Smooth muscle cell (in vitro differentiated cells): ENCODE measurements around the gene HRH3. TPM values are rescaled to one million over a fixed set of nuclear protein-coding genes. Genes with fewer than 3 reads are reported as not detected.

Experiments
- DNase-seq: peaks from one replicate; lab custom pipeline; 2025; ENCODE audit not compliant: unreplicated experiment; lab: John Stamatoyannopoulos, UW
- H2AFZ ChIP-seq: fragments of 200-600 bp; sonication (generic); 2 replicates; pipeline ENCODE4 v1.6.0; 2016; ENCODE audit warnings: antibody characterized with exemption, low read depth, mild to moderate bottlenecking
- H3F3A ChIP-seq: fragments of 200-600 bp; sonication (generic); 2 replicates; pipeline ENCODE4 v1.6.0; 2017; ENCODE audit warnings: antibody characterized with exemption, low read depth
- H3K27ac ChIP-seq: fragments of 200-600 bp; sonication (generic); 2 replicates; pipeline ENCODE4 v1.5.1; 2016; ENCODE audit warnings: low read depth, mild to moderate bottlenecking
- H3K27me3 ChIP-seq: fragments of 200-600 bp; sonication (generic); 2 replicates; pipeline ENCODE4 v1.6.1; 2016; ENCODE audit warnings: low read depth, mild to moderate bottlenecking
- H3K36me3 ChIP-seq: fragments of 200-600 bp; sonication (generic); 2 replicates; pipeline ENCODE4 v1.5.1; 2016; ENCODE audit warnings: low read depth
- H3K4me1 ChIP-seq: fragments of 200-600 bp; sonication (generic); 2 replicates; pipeline ENCODE4 v1.5.1; 2016; ENCODE audit warnings: low read depth
- H3K4me2 ChIP-seq: fragments of 200-600 bp; sonication (generic); 2 replicates; pipeline ENCODE4 v1.6.0; 2016; ENCODE audit warnings: mild to moderate bottlenecking
- H3K4me3 ChIP-seq: fragments of 200-600 bp; sonication (generic); 2 replicates; pipeline ENCODE4 v1.5.1; 2016; ENCODE audit warnings: mild to moderate bottlenecking
- H3K79me2 ChIP-seq: fragments of 200-600 bp; sonication (generic); 2 replicates; pipeline ENCODE4 v1.6.0; 2016; ENCODE audit warnings: low read depth, mild to moderate bottlenecking
- H3K9ac ChIP-seq: fragments of 200-600 bp; sonication (generic); 2 replicates; pipeline ENCODE4 v1.6.0; 2016; ENCODE audit warnings: low read depth
- H3K9me3 ChIP-seq: fragments of 200-600 bp; sonication (generic); replicated peaks from 2 replicates; pipeline ENCODE4 v1.5.1; 2016; ENCODE audit warnings: low read depth
- H4K20me1 ChIP-seq: fragments of 200-600 bp; sonication (generic); 2 replicates; pipeline ENCODE4 v1.6.0; 2016; ENCODE audit warnings: low read depth
- CTCF ChIP-seq: fragments of 200-600 bp; sonication (generic); IDR thresholded peaks from 2 replicates; pipeline ENCODE4 v1.5.1; 2017; ENCODE audit warnings: borderline replicate concordance, mild to moderate bottlenecking, antibody characterized with exemption; ENCODE audit not compliant: insufficient read depth, poor library complexity, severe bottlenecking
- WGBS: methylation state at CpG from one replicate; pipeline ENCODE4 v1.1.7; 2016; ENCODE audit warnings: low lambda C conversion rate; 5-methylcytosine and 5-hydroxymethylcytosine counted together
- polyA plus RNA-seq: library from polyadenylated mRNA; unstranded; fragments of >200 nt; fragmentation: Nextera tagmentation; extraction: Ambion mirVana; gene quantifications from 2 replicates; pipeline ENCODE4 v1.2.1, GENCODE V29; 2016
- total RNA-seq: library from RNA; depleted of rRNA; stranded (reverse); fragments of >200 nt; gene quantifications from 2 replicates; pipeline ENCODE4 v1.2.3, GENCODE V29; 2014

HRH3 gene
- total and polyA plus RNA-seq, 2 experiments from 2014 or later: not detected

- Histone ChIP-seq H2AFZ (no peak overlapping the region), H3K9me3 (no peaks in the 10 kb centered on the region), H3K27me3 (no peaks in the 10 kb centered on the region), H3K27ac (no peak overlapping the region), H3K4me3 (no peak overlapping the region), H4K20me1 (no peaks in the 10 kb centered on the region), H3F3A (no peaks in the 10 kb centered on the region), H3K36me3 (no peaks in the 10 kb centered on the region), H3K79me2 (no peaks in the 10 kb centered on the region), H3K9ac (no peak overlapping the region), H3K4me2 (no peak overlapping the region), H3K4me1 (no peaks in the 10 kb centered on the region)
- WGBS: 95% methylated on average over 6 of the region's 6 CpGs
- TF ChIP-seq CTCF: no peak
- DNase-seq: no peak
These were observed 52.6 kb downstream of the HRH3 start for GRCh38 chr20:62167474-62167873.

- peaks cover 3% of the 10 kb centered on the region for H4K20me1 ChIP-seq
- H3K27ac ChIP-seq: no peak overlapping the region
- no peaks in the 10 kb centered on the region for H3F3A ChIP-seq
- H3K36me3 ChIP-seq: no peaks in the 10 kb centered on the region
- no peak overlapping the region for H3K4me2 ChIP-seq
- no peak overlapping the region for H2AFZ ChIP-seq
- DNase-seq: no peak
- no peak for TF ChIP-seq CTCF
- no peaks in the 10 kb centered on the region for H3K79me2 ChIP-seq
- H3K9me3 ChIP-seq: no peaks in the 10 kb centered on the region
- no peak overlapping the region for H3K4me3 ChIP-seq
- 92% methylated on average over 25 of the region's 25 CpGs for WGBS
- H3K9ac ChIP-seq: no peak overlapping the region
- H3K27me3 ChIP-seq: no peaks in the 10 kb centered on the region
- H3K4me1 ChIP-seq: no peaks in the 10 kb centered on the region
These were observed 54.2 kb downstream of the HRH3 start for GRCh38 chr20:62165762-62166399.

Other genes starting within 250 kb of the HRH3 start
- 7.4 and 8.5 TPM in 2 replicates for gene TAF4, start 154.4 kb downstream of the HRH3 start, total RNA-seq
- 0.67 and 0.96 TPM in 2 replicates for gene TAF4, start 154.4 kb downstream of the HRH3 start, polyA plus RNA-seq
- gene LSM14B, start 97.8 kb downstream of the HRH3 start, total RNA-seq: 21.5 and 22.7 TPM in 2 replicates
- 4.9 and 5.6 TPM in 2 replicates for gene LSM14B, start 97.8 kb downstream of the HRH3 start, polyA plus RNA-seq
- gene PSMA7, start 76.9 kb downstream of the HRH3 start, total RNA-seq: 297 and 376 TPM in 2 replicates
- gene PSMA7, start 76.9 kb downstream of the HRH3 start, polyA plus RNA-seq: 461 and 473 TPM in 2 replicates
- 10.1 and 15.1 TPM in 2 replicates for gene SS18L1, start 76.5 kb downstream of the HRH3 start, total RNA-seq
- gene SS18L1, start 76.5 kb downstream of the HRH3 start, polyA plus RNA-seq: 1.1 and 2.3 TPM in 2 replicates
- 19.9 and 21.9 TPM in 2 replicates for gene MTG2, start 37.2 kb downstream of the HRH3 start, total RNA-seq
- 13.4 and 17.9 TPM in 2 replicates for gene MTG2, start 37.2 kb downstream of the HRH3 start, polyA plus RNA-seq
- gene OSBPL2, start 18.2 kb upstream of the HRH3 start, total RNA-seq: 33.8 and 34.3 TPM in 2 replicates
- 32.0 and 37.0 TPM in 2 replicates for gene OSBPL2, start 18.2 kb upstream of the HRH3 start, polyA plus RNA-seq
- 68.7 and 101 TPM in 2 replicates for gene ADRM1, start 82.7 kb upstream of the HRH3 start, total RNA-seq
- gene ADRM1, start 82.7 kb upstream of the HRH3 start, polyA plus RNA-seq: 121 and 126 TPM in 2 replicates
- 27.5 and 30.0 TPM in 2 replicates for gene LAMA5, start 147.0 kb upstream of the HRH3 start, total RNA-seq
- 27.6 and 132 TPM in 2 replicates for gene LAMA5, start 147.0 kb upstream of the HRH3 start, polyA plus RNA-seq
- gene RPS21, start 166.8 kb upstream of the HRH3 start, total RNA-seq: 2,536 and 4,082 TPM in 2 replicates
- 438 and 495 TPM in 2 replicates for gene RPS21, start 166.8 kb upstream of the HRH3 start, polyA plus RNA-seq
- 5.2 and 7.6 TPM in 2 replicates for gene CABLES2, start 187.0 kb upstream of the HRH3 start, total RNA-seq
- 7.4 and 13.7 TPM in 2 replicates for gene CABLES2, start 187.0 kb upstream of the HRH3 start, polyA plus RNA-seq
- 0.27 and 0.40 TPM in 2 replicates for gene RBBP8NL, start 207.3 kb upstream of the HRH3 start, total RNA-seq
- 4.4 TPM in 1 of 2 replicates, not detected in the other for gene RBBP8NL, start 207.3 kb upstream of the HRH3 start, polyA plus RNA-seq